GM21528 (cell line): ENCODE results near the gene FAM181B.
"Not testable (repeated sequence)": the region's sequence is repeated elsewhere in the genome, so short reads cannot be mapped to it uniquely, and the experiment has no call there.

ENCODE experiments used
- ATAC-seq: cut with Tn5 transposase; IDR thresholded peaks from one replicate; pipeline ENCODE4 v1.9.1; 2021; ENCODE audit warnings: mild to moderate bottlenecking, moderate library complexity; ENCODE audit not compliant: unreplicated experiment, low FRiP score

The FAM181B gene

GRCh38 chr11:82689347-82689746, 44.3 kb downstream of the FAM181B start:
- not testable (repeated sequence) for ATAC-seq

DNA sequence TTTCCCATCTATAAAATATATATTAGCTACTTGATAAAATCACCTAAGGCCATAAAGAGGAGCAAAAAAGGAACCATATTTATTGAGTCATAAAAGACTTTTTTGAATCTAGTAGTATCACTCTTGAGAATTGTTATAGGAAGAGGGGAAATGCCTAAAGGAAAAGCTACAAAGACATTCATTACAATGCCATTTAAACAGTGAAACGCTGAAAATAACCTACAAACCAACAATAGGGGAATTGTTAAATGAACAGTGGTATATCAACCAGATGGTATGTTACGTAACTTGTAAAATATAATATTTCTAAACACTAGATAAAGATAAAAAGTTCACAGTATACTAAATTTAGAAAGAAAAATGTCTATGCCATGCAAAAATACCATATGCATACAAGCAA, 47.5 kb downstream of the FAM181B start:
- ATAC-seq: no peak

DNA sequence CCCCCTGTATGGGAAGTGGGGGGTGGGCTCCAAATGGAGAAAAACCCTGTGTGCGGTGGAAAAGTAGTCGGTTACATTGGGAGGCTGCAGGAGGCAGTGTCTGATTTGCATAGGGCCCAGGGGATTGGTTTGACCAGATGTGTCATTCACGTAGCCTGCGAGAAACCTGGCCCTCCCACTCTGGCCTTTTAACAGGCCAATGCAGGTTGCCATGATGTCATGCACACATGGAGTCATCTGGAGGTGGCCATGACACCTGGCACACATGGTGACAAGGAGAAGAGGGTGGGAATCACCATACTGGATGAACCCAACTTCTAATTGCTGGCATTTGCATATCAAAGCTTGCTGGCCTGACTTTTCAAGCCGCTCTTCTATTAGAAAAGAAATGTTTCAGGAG, 50.6 kb downstream of the FAM181B start:
- no peak for ATAC-seq

GRCh38 chr11:82682003-82682751, 51.5 kb downstream of the FAM181B start:
- ATAC-seq: peak; percentile 89

DNA sequence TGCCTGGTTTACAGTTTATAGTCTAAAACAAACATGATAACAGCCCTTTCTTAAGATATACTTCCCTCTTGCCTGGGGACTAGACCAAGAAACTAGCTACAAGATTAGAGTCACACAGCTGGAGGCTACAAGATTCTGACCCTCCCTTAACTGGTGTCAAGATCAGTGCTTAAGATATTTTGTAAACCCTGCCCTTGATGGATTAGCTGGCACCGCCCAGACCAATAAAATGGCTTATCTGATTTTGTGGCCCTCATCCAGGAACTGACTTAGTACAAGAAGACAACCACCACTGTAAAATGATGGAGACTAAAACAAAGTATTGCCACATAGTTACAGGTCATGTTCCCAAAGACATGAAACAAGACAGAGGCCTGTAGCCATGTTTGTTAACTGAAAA, 53.4 kb downstream of the FAM181B start:
- no peak for ATAC-seq
